Hepatocyte (in vitro differentiated cells): Measurements from ENCODE around the gene CCDC148. TPM values are rescaled to one million over a fixed set of nuclear protein-coding genes. Genes with fewer than 3 reads are reported as not detected.

Experiments used
- DNase-seq: peaks from one replicate; pipeline ENCODE4 v3.0.0-alpha.2; 2016; ENCODE audit warnings: low spot score
- H2AFZ ChIP-seq: fragments of 200-600 bp; sonication (generic); 2 replicates; pipeline ENCODE4 v1.6.0; 2016; ENCODE audit warnings: antibody characterized with exemption, mild to moderate bottlenecking
- H3K27ac ChIP-seq: fragments of 200-600 bp; sonication (generic); 2 replicates; pipeline ENCODE4 v1.5.1; 2016; ENCODE audit warnings: mild to moderate bottlenecking
- H3K27me3 ChIP-seq: fragments of 200-600 bp; sonication (generic); 2 replicates; pipeline ENCODE4 v1.6.1; 2016
- H3K36me3 ChIP-seq: fragments of 200-600 bp; sonication (generic); replicated peaks from 2 replicates; pipeline ENCODE4 v1.5.1; 2016; ENCODE audit warnings: low read depth; ENCODE audit not compliant: insufficient read depth
- H3K4me1 ChIP-seq: fragments of 200-600 bp; sonication (generic); 2 replicates; pipeline ENCODE4 v1.5.1; 2016; ENCODE audit warnings: mild to moderate bottlenecking, moderate library complexity; ENCODE audit not compliant: insufficient read depth
- H3K4me2 ChIP-seq: fragments of 200-600 bp; sonication (generic); 2 replicates; pipeline ENCODE4 v1.6.0; 2016
- H3K4me3 ChIP-seq: fragments of 200-600 bp; sonication (generic); 2 replicates; pipeline ENCODE4 v1.5.1; 2016; ENCODE audit warnings: mild to moderate bottlenecking
- H3K79me2 ChIP-seq: fragments of 200-600 bp; sonication (generic); 2 replicates; pipeline ENCODE4 v1.6.0; 2017; ENCODE audit warnings: mild to moderate bottlenecking
- H3K9me2 ChIP-seq: fragments of 200-600 bp; sonication (generic); replicated peaks from 2 replicates; pipeline ENCODE4 v1.6.0; 2017; ENCODE audit warnings: mild to moderate bottlenecking; ENCODE audit not compliant: insufficient read depth
- H3K9me3 ChIP-seq: fragments of 200-600 bp; sonication (generic); 2 replicates; pipeline ENCODE4 v1.5.1; 2016; ENCODE audit warnings: low read depth, mild to moderate bottlenecking
- H4K20me1 ChIP-seq: fragments of 200-600 bp; sonication (generic); 2 replicates; pipeline ENCODE4 v1.6.0; 2016; ENCODE audit warnings: mild to moderate bottlenecking; ENCODE audit not compliant: insufficient read depth, poor library complexity, severe bottlenecking
- CTCF ChIP-seq: fragments of 200-600 bp; sonication (generic); IDR thresholded peaks from 2 replicates; pipeline ENCODE4 v1.5.1; 2016; ENCODE audit warnings: antibody characterized with exemption, mild to moderate bottlenecking; ENCODE audit not compliant: poor library complexity
- EZH2 ChIP-seq: fragments of 200-600 bp; sonication (generic); IDR thresholded peaks from 2 replicates; pipeline ENCODE4 v1.6.1; 2016; ENCODE audit warnings: antibody characterized with exemption, mild to moderate bottlenecking, borderline replicate concordance
- EZH2phosphoT487 ChIP-seq: fragments of 200-600 bp; sonication (generic); IDR thresholded peaks from one replicate; pipeline ENCODE4 v1.6.1; 2018; ENCODE audit warnings: antibody characterized with exemption, mild to moderate bottlenecking, low read depth, moderate library complexity; ENCODE audit not compliant: unreplicated experiment, severe bottlenecking
- WGBS: methylation state at CpG from one replicate; pipeline ENCODE4 v1.1.6; 2016; ENCODE audit warnings: low lambda C conversion rate; ENCODE audit errors: missing lambda C conversion rate; 5-methylcytosine and 5-hydroxymethylcytosine counted together
- polyA plus RNA-seq: library from polyadenylated mRNA; unstranded; fragments of >200 nt; fragmentation: Nextera tagmentation; extraction: Ambion mirVana; gene quantifications from 2 replicates; pipeline ENCODE4 v1.2.1, GENCODE V29; 2016
- total RNA-seq: library from RNA; depleted of rRNA; stranded (reverse); fragments of >200 nt; gene quantifications from 2 replicates; pipeline ENCODE4 v1.2.3, GENCODE V29; 2014

The CCDC148 gene
- total and polyA plus RNA-seq, 2 experiments from 2014 or later = 0.62 to 2.2 TPM

GRCh38 chr2:158501301-158501700 is 44.7 kb upstream of the CCDC148 start:
- no peaks in the 10 kb centered on the region for H3K36me3 ChIP-seq
- no peak for DNase-seq

GRCh38 chr2:158500333-158500732 is 43.8 kb upstream of the CCDC148 start:
- no peak for DNase-seq

More at GRCh38 chr2:158501301-158501700, 44.7 kb upstream of the CCDC148 start:
- H3K4me3 ChIP-seq = no peak overlapping the region
- H3K9me3 ChIP-seq = no peaks in the 10 kb centered on the region
- H3K4me2 ChIP-seq = no peak overlapping the region
- peaks cover 27% of the 10 kb centered on the region for H3K4me1 ChIP-seq
- H4K20me1 ChIP-seq = no peaks in the 10 kb centered on the region
- no peak overlapping the region for H2AFZ ChIP-seq
- no peak for TF ChIP-seq EZH2phosphoT487
- no peak for TF ChIP-seq CTCF
- no peak for TF ChIP-seq EZH2
- H3K9me2 ChIP-seq = no peaks in the 10 kb centered on the region
- 83% methylated on average over 1 of the region's 1 CpG for WGBS
- no peak overlapping the region for H3K27ac ChIP-seq
- peaks cover 60% of the 10 kb centered on the region for H3K79me2 ChIP-seq
- no peaks in the 10 kb centered on the region for H3K27me3 ChIP-seq

GRCh38 chr2:158499383-158499782 is 42.8 kb upstream of the CCDC148 start:
- Histone ChIP-seq H3K27me3 (no peaks in the 10 kb centered on the region), H3K4me1 (peaks cover 14% of the 10 kb centered on the region), H3K9me2 (no peaks in the 10 kb centered on the region), H3K9me3 (no peaks in the 10 kb centered on the region), H2AFZ (no peak overlapping the region), H3K36me3 (no peaks in the 10 kb centered on the region), H3K4me2 (no peak overlapping the region), H3K79me2 (peaks cover 62% of the 10 kb centered on the region), H4K20me1 (no peaks in the 10 kb centered on the region), H3K27ac (no peak overlapping the region), H3K4me3 (no peak overlapping the region)
- WGBS = 91% methylated on average over 2 of the region's 2 CpGs
- no peak for TF ChIP-seq EZH2
- DNase-seq = no peak

More at GRCh38 chr2:158500333-158500732, 43.8 kb upstream of the CCDC148 start:
- H2AFZ ChIP-seq = no peak overlapping the region
- H3K9me3 ChIP-seq = no peaks in the 10 kb centered on the region
- H3K4me2 ChIP-seq = no peak overlapping the region
- peaks cover 23% of the 10 kb centered on the region for H3K4me1 ChIP-seq
- H3K36me3 ChIP-seq = no peaks in the 10 kb centered on the region
- H3K27me3 ChIP-seq = no peaks in the 10 kb centered on the region
- no peaks in the 10 kb centered on the region for H3K9me2 ChIP-seq
- no peak for TF ChIP-seq EZH2
- TF ChIP-seq CTCF = no peak
- no peak for TF ChIP-seq EZH2phosphoT487
- 90% methylated on average over 2 of the region's 2 CpGs for WGBS
- no peak overlapping the region for H3K27ac ChIP-seq
- no peaks in the 10 kb centered on the region for H4K20me1 ChIP-seq
- no peak overlapping the region for H3K4me3 ChIP-seq
- peaks cover 59% of the 10 kb centered on the region for H3K79me2 ChIP-seq

- Histone ChIP-seq H3K27ac (no peak overlapping the region), H3K79me2 (peaks cover 62% of the 10 kb centered on the region), H3K9me2 (no peaks in the 10 kb centered on the region), H3K4me1 (peaks cover 9% of the 10 kb centered on the region), H3K4me3 (no peak overlapping the region), H3K27me3 (no peaks in the 10 kb centered on the region), H2AFZ (no peak overlapping the region), H4K20me1 (no peaks in the 10 kb centered on the region), H3K4me2 (no peak overlapping the region), H3K9me3 (no peaks in the 10 kb centered on the region), H3K36me3 (no peaks in the 10 kb centered on the region)
- 75% methylated on average over 3 of the region's 3 CpGs for WGBS
- TF ChIP-seq EZH2 (no peak), CTCF (no peak), EZH2phosphoT487 (no peak)
- no peak for DNase-seq
These were observed 42.2 kb upstream of the CCDC148 start for GRCh38 chr2:158498749-158499136.
